ENCODE results near the gene CTDSPL. TPM values are rescaled to one million over a fixed set of nuclear protein-coding genes. Genes with fewer than 3 reads are reported as not detected.

The CTDSPL gene
- total and polyA plus RNA-seq, 2 of the 13 experiments (the other 11 are each of a cell fraction or from before 2014, with no cell fraction given) = 26.1 to 142 TPM

- TF ChIP-seq DR1 (CRISPR knock-in tag; IDR thresholded peaks at IDR 0.05) (peak; percentile 36; the same call in 1 of the 2 replicates), ZNF75D (CRISPR knock-in tag; IDR thresholded peaks at IDR 0.05; ENCODE audit: borderline replicate concordance) (no peak), MLX (CRISPR knock-in tag; IDR thresholded peaks at IDR 0.05) (0 out of 2 replicates have a peak, but pooled peaks have one; percentile 51), ZNF709 (CRISPR knock-in tag; IDR thresholded peaks at IDR 0.05) (0 out of 2 replicates have a peak, but pooled peaks have one; percentile 30), ZNF83 (CRISPR knock-in tag; IDR thresholded peaks at IDR 0.05; ENCODE audit: borderline replicate concordance) (peak; percentile 32; the same call in 1 of the 2 replicates), ZNF12 (CRISPR knock-in tag; IDR thresholded peaks at IDR 0.05) (peak; percentile 78; the same call in 1 of the 2 replicates), ZNF569 (CRISPR knock-in tag; IDR thresholded peaks at IDR 0.05; ENCODE audit: borderline replicate concordance) (0 out of 2 replicates have a peak, but pooled peaks have one; percentile 24), SOX6 (IDR thresholded peaks at IDR 0.05) (no peak), SOX6 (CRISPR knock-in tag; IDR thresholded peaks at IDR 0.05) (peak; percentile 45; the same call in 1 of the 2 replicates), ZBTB7A (CRISPR knock-in tag; IDR thresholded peaks at IDR 0.05) (peak; percentile 26; the same call in 1 of the 2 replicates), ZFY (CRISPR knock-in tag; IDR thresholded peaks at IDR 0.05) (0 out of 2 replicates have a peak, but pooled peaks have one; percentile 49), ZNF20 (CRISPR knock-in tag; IDR thresholded peaks at IDR 0.05) (no peak), ZNF264 (CRISPR knock-in tag; IDR thresholded peaks at IDR 0.05) (0 out of 2 replicates have a peak, but pooled peaks have one; percentile 58), KLF16 (CRISPR knock-in tag; IDR thresholded peaks at IDR 0.05) (0 out of 4 replicates have a peak, but pooled peaks of 1 of the 2 experiments have one; percentile 15), ZNF543 (CRISPR knock-in tag; IDR thresholded peaks at IDR 0.05) (peak; percentile 26; the same call in 1 of the 2 replicates), ZNF317 (CRISPR knock-in tag; IDR thresholded peaks at IDR 0.05) (0 out of 2 replicates have a peak, but pooled peaks have one; percentile 4), FOXJ3 (CRISPR knock-in tag; IDR thresholded peaks at IDR 0.05; ENCODE audit: borderline replicate concordance) (no peak; the same call in 1 of the 2 replicates), NR2F2 (IDR thresholded peaks at IDR 0.05; ENCODE audit: borderline replicate concordance, low read depth) (peak; percentile 65; the same call in 1 of the 2 replicates), RFXAP (CRISPR knock-in tag; IDR thresholded peaks at IDR 0.05; ENCODE audit: borderline replicate concordance) (peak; percentile 66; the same call in 1 of the 2 replicates), ZEB1 (IDR thresholded peaks at IDR 0.05; ENCODE audit: insufficient replicate concordance, low read depth) (no peak), NR2F6 (IDR thresholded peaks at IDR 0.05) (peak; percentile 64), NR2F6 (CRISPR knock-in tag; IDR thresholded peaks at IDR 0.05) (peak; percentile 68)
- TF ChIP-seq, protein P1, sequence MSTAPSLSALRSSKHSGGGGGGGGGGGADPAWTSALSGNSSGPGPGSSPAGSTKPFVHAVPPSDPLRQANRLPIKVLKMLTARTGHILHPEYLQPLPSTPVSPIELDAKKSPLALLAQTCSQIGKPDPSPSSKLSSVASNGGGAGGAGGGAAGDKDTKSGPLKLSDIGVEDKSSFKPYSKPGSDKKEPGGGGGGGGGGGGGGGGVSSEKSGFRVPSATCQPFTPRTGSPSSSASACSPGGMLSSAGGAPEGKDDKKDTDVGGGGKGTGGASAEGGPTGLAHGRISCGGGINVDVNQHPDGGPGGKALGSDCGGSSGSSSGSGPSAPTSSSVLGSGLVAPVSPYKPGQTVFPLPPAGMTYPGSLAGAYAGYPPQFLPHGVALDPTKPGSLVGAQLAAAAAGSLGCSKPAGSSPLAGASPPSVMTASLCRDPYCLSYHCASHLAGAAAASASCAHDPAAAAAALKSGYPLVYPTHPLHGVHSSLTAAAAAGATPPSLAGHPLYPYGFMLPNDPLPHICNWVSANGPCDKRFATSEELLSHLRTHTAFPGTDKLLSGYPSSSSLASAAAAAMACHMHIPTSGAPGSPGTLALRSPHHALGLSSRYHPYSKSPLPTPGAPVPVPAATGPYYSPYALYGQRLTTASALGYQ (CRISPR knock-in tag; IDR thresholded peaks at IDR 0.05) = peak; percentile 68; the same call in 1 of the 2 replicates
- TF ChIP-seq, protein P2, sequence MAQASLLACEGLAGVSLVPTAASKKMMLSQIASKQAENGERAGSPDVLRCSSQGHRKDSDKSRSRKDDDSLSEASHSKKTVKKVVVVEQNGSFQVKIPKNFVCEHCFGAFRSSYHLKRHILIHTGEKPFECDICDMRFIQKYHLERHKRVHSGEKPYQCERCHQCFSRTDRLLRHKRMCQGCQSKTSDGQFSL (CRISPR knock-in tag; IDR thresholded peaks at IDR 0.05) = peak; percentile 23; the same call in 1 of the 2 replicates
Observed at GRCh38 chr3:38005076-38006020, 143.7 kb downstream of the CTDSPL start (continued).

All from HepG2 (cell line).